Measurements from ENCODE around the gene INPP5A. TPM values are rescaled to one million over a fixed set of nuclear protein-coding genes. Genes with fewer than 3 reads are reported as not detected.

INPP5A gene
- total and polyA plus RNA-seq, 9 of the 15 experiments (the other 6 are each of a cell fraction or from before 2014, with no cell fraction given) = 0.66 to 11.6 (median 7.7) TPM

- TF ChIP-seq, protein P1, sequence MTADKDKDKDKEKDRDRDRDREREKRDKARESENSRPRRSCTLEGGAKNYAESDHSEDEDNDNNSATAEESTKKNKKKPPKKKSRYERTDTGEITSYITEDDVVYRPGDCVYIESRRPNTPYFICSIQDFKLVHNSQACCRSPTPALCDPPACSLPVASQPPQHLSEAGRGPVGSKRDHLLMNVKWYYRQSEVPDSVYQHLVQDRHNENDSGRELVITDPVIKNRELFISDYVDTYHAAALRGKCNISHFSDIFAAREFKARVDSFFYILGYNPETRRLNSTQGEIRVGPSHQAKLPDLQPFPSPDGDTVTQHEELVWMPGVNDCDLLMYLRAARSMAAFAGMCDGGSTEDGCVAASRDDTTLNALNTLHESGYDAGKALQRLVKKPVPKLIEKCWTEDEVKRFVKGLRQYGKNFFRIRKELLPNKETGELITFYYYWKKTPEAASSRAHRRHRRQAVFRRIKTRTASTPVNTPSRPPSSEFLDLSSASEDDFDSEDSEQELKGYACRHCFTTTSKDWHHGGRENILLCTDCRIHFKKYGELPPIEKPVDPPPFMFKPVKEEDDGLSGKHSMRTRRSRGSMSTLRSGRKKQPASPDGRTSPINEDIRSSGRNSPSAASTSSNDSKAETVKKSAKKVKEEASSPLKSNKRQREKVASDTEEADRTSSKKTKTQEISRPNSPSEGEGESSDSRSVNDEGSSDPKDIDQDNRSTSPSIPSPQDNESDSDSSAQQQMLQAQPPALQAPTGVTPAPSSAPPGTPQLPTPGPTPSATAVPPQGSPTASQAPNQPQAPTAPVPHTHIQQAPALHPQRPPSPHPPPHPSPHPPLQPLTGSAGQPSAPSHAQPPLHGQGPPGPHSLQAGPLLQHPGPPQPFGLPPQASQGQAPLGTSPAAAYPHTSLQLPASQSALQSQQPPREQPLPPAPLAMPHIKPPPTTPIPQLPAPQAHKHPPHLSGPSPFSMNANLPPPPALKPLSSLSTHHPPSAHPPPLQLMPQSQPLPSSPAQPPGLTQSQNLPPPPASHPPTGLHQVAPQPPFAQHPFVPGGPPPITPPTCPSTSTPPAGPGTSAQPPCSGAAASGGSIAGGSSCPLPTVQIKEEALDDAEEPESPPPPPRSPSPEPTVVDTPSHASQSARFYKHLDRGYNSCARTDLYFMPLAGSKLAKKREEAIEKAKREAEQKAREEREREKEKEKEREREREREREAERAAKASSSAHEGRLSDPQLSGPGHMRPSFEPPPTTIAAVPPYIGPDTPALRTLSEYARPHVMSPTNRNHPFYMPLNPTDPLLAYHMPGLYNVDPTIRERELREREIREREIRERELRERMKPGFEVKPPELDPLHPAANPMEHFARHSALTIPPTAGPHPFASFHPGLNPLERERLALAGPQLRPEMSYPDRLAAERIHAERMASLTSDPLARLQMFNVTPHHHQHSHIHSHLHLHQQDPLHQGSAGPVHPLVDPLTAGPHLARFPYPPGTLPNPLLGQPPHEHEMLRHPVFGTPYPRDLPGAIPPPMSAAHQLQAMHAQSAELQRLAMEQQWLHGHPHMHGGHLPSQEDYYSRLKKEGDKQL (CRISPR knock-in tag; IDR thresholded peaks at IDR 0.05; ENCODE audit: borderline replicate concordance) = no peak
- TF ChIP-seq, protein P2, sequence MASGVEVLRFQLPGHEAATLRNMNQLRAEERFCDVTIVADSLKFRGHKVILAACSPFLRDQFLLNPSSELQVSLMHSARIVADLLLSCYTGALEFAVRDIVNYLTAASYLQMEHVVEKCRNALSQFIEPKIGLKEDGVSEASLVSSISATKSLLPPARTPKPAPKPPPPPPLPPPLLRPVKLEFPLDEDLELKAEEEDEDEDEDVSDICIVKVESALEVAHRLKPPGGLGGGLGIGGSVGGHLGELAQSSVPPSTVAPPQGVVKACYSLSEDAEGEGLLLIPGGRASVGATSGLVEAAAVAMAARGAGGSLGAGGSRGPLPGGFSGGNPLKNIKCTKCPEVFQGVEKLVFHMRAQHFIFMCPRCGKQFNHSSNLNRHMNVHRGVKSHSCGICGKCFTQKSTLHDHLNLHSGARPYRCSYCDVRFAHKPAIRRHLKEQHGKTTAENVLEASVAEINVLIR (CRISPR knock-in tag; IDR thresholded peaks at IDR 0.05) = no peak
- TF ChIP-seq RFX5 (IDR thresholded peaks at IDR 0.05; ENCODE audit: low read depth, low read length) (no peak), NFIX (CRISPR knock-in tag; IDR thresholded peaks at IDR 0.05; ENCODE audit: low read depth) (no peak), COPS2 (conservative IDR thresholded peaks at IDR 0.05) (no peak), ARID2 (IDR thresholded peaks at IDR 0.05) (no peak), POLR3G (IDR thresholded peaks at IDR 0.05; ENCODE audit: extremely low read depth, insufficient read length, insufficient replicate concordance) (no peak), SIX5 (IDR thresholded peaks at IDR 0.05; ENCODE audit: borderline replicate concordance in 1 of 2, insufficient read depth in 1 of 2, low read depth in 1 of 2, low read length in 2 of 2) (no peak), EP300 (IDR thresholded peaks at IDR 0.05; ENCODE audit: low read length) (no peak), AFF1 (IDR thresholded peaks at IDR 0.05; ENCODE audit: low read depth in 1 of 2, partially characterized antibody in 2 of 2) (no peak)
- TF ChIP-seq, protein P3, sequence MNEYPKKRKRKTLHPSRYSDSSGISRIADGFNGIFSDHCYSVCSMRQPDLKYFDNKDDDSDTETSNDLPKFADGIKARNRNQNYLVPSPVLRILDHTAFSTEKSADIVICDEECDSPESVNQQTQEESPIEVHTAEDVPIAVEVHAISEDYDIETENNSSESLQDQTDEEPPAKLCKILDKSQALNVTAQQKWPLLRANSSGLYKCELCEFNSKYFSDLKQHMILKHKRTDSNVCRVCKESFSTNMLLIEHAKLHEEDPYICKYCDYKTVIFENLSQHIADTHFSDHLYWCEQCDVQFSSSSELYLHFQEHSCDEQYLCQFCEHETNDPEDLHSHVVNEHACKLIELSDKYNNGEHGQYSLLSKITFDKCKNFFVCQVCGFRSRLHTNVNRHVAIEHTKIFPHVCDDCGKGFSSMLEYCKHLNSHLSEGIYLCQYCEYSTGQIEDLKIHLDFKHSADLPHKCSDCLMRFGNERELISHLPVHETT (CRISPR knock-in tag; conservative IDR thresholded peaks at IDR 0.05 in 1 of 2, IDR thresholded peaks at IDR 0.05 in 1 of 2) = no peak
- TF ChIP-seq, protein P4, sequence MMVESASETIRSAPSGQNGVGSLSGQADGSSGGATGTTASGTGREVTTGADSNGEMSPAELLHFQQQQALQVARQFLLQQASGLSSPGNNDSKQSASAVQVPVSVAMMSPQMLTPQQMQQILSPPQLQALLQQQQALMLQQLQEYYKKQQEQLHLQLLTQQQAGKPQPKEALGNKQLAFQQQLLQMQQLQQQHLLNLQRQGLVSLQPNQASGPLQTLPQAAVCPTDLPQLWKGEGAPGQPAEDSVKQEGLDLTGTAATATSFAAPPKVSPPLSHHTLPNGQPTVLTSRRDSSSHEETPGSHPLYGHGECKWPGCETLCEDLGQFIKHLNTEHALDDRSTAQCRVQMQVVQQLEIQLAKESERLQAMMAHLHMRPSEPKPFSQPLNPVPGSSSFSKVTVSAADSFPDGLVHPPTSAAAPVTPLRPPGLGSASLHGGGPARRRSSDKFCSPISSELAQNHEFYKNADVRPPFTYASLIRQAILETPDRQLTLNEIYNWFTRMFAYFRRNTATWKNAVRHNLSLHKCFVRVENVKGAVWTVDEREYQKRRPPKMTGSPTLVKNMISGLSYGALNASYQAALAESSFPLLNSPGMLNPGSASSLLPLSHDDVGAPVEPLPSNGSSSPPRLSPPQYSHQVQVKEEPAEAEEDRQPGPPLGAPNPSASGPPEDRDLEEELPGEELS (CRISPR knock-in tag; IDR thresholded peaks at IDR 0.05; ENCODE audit: borderline replicate concordance) = no peak
Measured at GRCh38 chr10:132547421-132547861, 9.9 kb downstream of the INPP5A start (continued).

All from K562 (cell line).